Cardiac muscle cell (in vitro differentiated cells and primary cell): ENCODE results near the gene HPSE2. TPM values are rescaled to one million over a fixed set of nuclear protein-coding genes. Genes with fewer than 3 reads are reported as not detected.
A peak's percentile ranks its signal among the peaks of the same experiment; 100 is the strongest.

Experiments
- DNase-seq, 2 donors: peaks; one replicate each; pipeline versions ENCODE4 v3.0.0 to v3.0.0-alpha.2; 2010 to 2017; ENCODE audit warnings: low read depth in 1 of 2, low spot score in 1 of 2
- H3K27ac ChIP-seq: fragments of 200-600 bp; sonication (generic); 2 replicates; pipeline ENCODE4 v1.5.1; 2016
- H3K27me3 ChIP-seq: fragments of 200-600 bp; sonication (generic); 2 replicates; pipeline ENCODE4 v1.6.0; 2016; ENCODE audit warnings: control low read depth
- H3K36me3 ChIP-seq: fragments of 200-600 bp; sonication (generic); 2 replicates; pipeline ENCODE4 v1.5.1; 2016; ENCODE audit warnings: control low read depth
- H3K4me1 ChIP-seq: fragments of 200-600 bp; sonication (generic); 2 replicates; pipeline ENCODE4 v1.8.1; 2017; ENCODE audit warnings: low read depth, mild to moderate bottlenecking, mixed run types
- H3K4me3 ChIP-seq: fragments of 200-600 bp; sonication (generic); 2 replicates; pipeline ENCODE4 v1.5.1; 2016; ENCODE audit warnings: mild to moderate bottlenecking
- H3K9me3 ChIP-seq: fragments of 200-600 bp; sonication (generic); 2 replicates; pipeline ENCODE4 v1.5.1; 2017; ENCODE audit warnings: low read depth, mild to moderate bottlenecking, control low read depth
- polyA plus RNA-seq: library from polyadenylated mRNA; unstranded; fragments of >200 nt; fragmentation: Nextera tagmentation; extraction: Ambion mirVana; gene quantifications from 2 replicates; pipeline ENCODE4 v1.2.1, GENCODE V29; 2016
- total RNA-seq: library from RNA; depleted of rRNA; stranded (reverse); fragments of >200 nt; gene quantifications from 2 replicates; pipeline ENCODE4 v1.2.3, GENCODE V29; 2016
- TF ChIP-seq, protein P1 (sequence below): IDR thresholded peaks from 2 replicates; pipeline ENCODE4 v1.5.1; 2012; ENCODE audit warnings: low read depth, mild to moderate bottlenecking, low read length

The HPSE2 gene
- total and polyA plus RNA-seq, 2 experiments from 2014 or later, result 0.87 to 6.1 TPM

- Histone ChIP-seq H3K4me3 (no peak overlapping the region), H3K36me3 (no peaks in the 10 kb centered on the region), H3K27ac (no peak overlapping the region), H3K27me3 (no peaks in the 10 kb centered on the region), H3K4me1 (no peaks in the 10 kb centered on the region), H3K9me3 (no peaks in the 10 kb centered on the region)
- no peak for DNase-seq
- TF ChIP-seq, protein P1, sequence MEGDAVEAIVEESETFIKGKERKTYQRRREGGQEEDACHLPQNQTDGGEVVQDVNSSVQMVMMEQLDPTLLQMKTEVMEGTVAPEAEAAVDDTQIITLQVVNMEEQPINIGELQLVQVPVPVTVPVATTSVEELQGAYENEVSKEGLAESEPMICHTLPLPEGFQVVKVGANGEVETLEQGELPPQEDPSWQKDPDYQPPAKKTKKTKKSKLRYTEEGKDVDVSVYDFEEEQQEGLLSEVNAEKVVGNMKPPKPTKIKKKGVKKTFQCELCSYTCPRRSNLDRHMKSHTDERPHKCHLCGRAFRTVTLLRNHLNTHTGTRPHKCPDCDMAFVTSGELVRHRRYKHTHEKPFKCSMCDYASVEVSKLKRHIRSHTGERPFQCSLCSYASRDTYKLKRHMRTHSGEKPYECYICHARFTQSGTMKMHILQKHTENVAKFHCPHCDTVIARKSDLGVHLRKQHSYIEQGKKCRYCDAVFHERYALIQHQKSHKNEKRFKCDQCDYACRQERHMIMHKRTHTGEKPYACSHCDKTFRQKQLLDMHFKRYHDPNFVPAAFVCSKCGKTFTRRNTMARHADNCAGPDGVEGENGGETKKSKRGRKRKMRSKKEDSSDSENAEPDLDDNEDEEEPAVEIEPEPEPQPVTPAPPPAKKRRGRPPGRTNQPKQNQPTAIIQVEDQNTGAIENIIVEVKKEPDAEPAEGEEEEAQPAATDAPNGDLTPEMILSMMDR, result no peak
Observed at GRCh38 chr10:98848361-98848760, 387.3 kb downstream of the HPSE2 start.

- no peaks in the 10 kb centered on the region for H3K4me1 ChIP-seq
- H3K36me3 ChIP-seq, result no peaks in the 10 kb centered on the region
- DNase-seq, result no peak
- H3K27me3 ChIP-seq, result no peaks in the 10 kb centered on the region
- no peak overlapping the region for H3K4me3 ChIP-seq
- no peaks in the 10 kb centered on the region for H3K9me3 ChIP-seq
- TF ChIP-seq, protein P1, result no peak
- H3K27ac ChIP-seq, result no peak overlapping the region
Observed at GRCh38 chr10:98846787-98847186, 388.9 kb downstream of the HPSE2 start.

- no peaks in the 10 kb centered on the region for H3K36me3 ChIP-seq
Observed at GRCh38 chr10:98833542-98833941, 402.1 kb downstream of the HPSE2 start.

GRCh38 chr10:98832738-98833137, 402.9 kb downstream of the HPSE2 start:
- DNase-seq, result no peak
- Histone ChIP-seq H3K27me3 (no peaks in the 10 kb centered on the region), H3K27ac (peak overlapping the region; percentile 82), H3K9me3 (no peaks in the 10 kb centered on the region), H3K36me3 (no peaks in the 10 kb centered on the region), H3K4me1 (peaks cover 20% of the 10 kb centered on the region), H3K4me3 (no peak overlapping the region)
- TF ChIP-seq, protein P1, result no peak

More at GRCh38 chr10:98833542-98833941, 402.1 kb downstream of the HPSE2 start:
- no peak for DNase-seq
- Histone ChIP-seq H3K4me1 (peaks cover 20% of the 10 kb centered on the region), H3K4me3 (no peak overlapping the region), H3K27me3 (no peaks in the 10 kb centered on the region), H3K27ac (no peak overlapping the region), H3K9me3 (no peaks in the 10 kb centered on the region)
- TF ChIP-seq, protein P1, result no peak

DNA sequence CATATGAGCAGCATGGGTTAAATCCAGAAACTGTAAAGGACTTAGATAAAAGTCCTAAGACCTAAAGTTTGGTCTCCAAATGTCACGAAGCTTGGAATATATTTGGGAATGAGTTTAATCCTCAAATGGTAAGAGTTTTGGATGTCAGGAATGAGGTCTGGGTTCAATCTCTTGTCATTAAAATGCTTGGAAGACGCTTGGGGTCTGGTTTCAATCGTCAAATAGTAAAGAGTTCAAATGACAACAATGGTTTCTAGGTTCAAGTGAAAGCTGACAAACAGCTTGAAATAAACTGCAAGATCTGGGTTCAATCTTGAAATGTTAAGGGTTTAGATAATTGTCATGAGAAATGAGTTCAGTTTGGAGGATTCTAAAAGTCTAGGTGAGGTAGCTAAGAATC, 403.5 kb downstream of the HPSE2 start:
- TF ChIP-seq, protein P1, result no peak
- no peaks in the 10 kb centered on the region for H3K27me3 ChIP-seq
- no peaks in the 10 kb centered on the region for H3K9me3 ChIP-seq
- no peak overlapping the region for H3K4me3 ChIP-seq
- peak in 1 of 2 donors; percentile 24 for DNase-seq
- no peaks in the 10 kb centered on the region for H3K36me3 ChIP-seq
- peaks cover 20% of the 10 kb centered on the region for H3K4me1 ChIP-seq
- H3K27ac ChIP-seq, result peak overlapping the region; percentile 82

- no peaks in the 10 kb centered on the region for H3K36me3 ChIP-seq
- peak overlapping the region; percentile 82 for H3K27ac ChIP-seq
- H3K27me3 ChIP-seq, result no peaks in the 10 kb centered on the region
- H3K4me1 ChIP-seq, result peaks cover 20% of the 10 kb centered on the region
- H3K4me3 ChIP-seq, result no peak overlapping the region
- peak in 1 of 2 donors; percentile 8 for DNase-seq
- TF ChIP-seq, protein P1, result no peak
- H3K9me3 ChIP-seq, result no peaks in the 10 kb centered on the region
Observed at GRCh38 chr10:98831391-98831790, 404.3 kb downstream of the HPSE2 start.
